Esophagus (tissue), 2 donors: ENCODE results near the gene CCDC60. TPM values are rescaled to one million over a fixed set of nuclear protein-coding genes. Genes with fewer than 3 reads are reported as not detected.

Experiments used
- H3K27ac ChIP-seq, 2 donors: one replicate each; pipeline ENCODE4 v1.5.1; 2013; ENCODE audit warnings: low read depth in 2 of 2, mild to moderate bottlenecking in 2 of 2, inconsistent platforms in 1 of 2, low read length in 1 of 2, moderate library complexity in 1 of 2
- H3K27me3 ChIP-seq, 2 donors: one replicate each; pipeline ENCODE4 v1.6.1; 2013; ENCODE audit warnings: low read length in 2 of 2, control low read depth in 1 of 2, mild to moderate bottlenecking in 1 of 2; ENCODE audit not compliant: insufficient read depth in 2 of 2, control insufficient read depth in 1 of 2
- H3K36me3 ChIP-seq, 2 donors: one replicate each; pipeline ENCODE4 v1.6.1; 2013; ENCODE audit warnings: low read length in 1 of 2; ENCODE audit not compliant: control insufficient read depth in 2 of 2, insufficient read depth in 2 of 2
- H3K4me1 ChIP-seq, 2 donors: one replicate each; pipeline ENCODE4 v1.6.1; 2013; ENCODE audit warnings: low read length in 1 of 2; ENCODE audit not compliant: control insufficient read depth in 2 of 2, insufficient read depth in 2 of 2
- H3K4me3 ChIP-seq, 2 donors: one replicate each; pipeline ENCODE4 v1.5.1; 2013; ENCODE audit warnings: low read length in 2 of 2, mild to moderate bottlenecking in 2 of 2, low read depth in 1 of 2, moderate library complexity in 1 of 2
- H3K9me3 ChIP-seq, 2 donors: one replicate each; pipeline ENCODE4 v1.6.1; 2013; ENCODE audit warnings: mild to moderate bottlenecking in 2 of 2, low read depth in 1 of 2, low read length in 1 of 2, moderate library complexity in 1 of 2; ENCODE audit not compliant: control insufficient read depth in 2 of 2, insufficient read depth in 1 of 2
- WGBS, 2 donors: extraction: QIAGEN DNeasy Blood & Tissue Kit; methylation state at CpG; one replicate each; pipeline ENCODE4 v1.1.7; 2013; 5-methylcytosine and 5-hydroxymethylcytosine counted together
- polyA plus RNA-seq, 2 donors: library from polyadenylated mRNA; stranded (reverse); fragments of 200-250 nt; gene quantifications; one replicate each; pipeline ENCODE4 v1.2.3, GENCODE V29; 2013
- donor health status: healthy with polysubstance abuse.
- donor health status: Bipolar disorder and iron deficiency.

CCDC60 gene
- polyA plus RNA-seq, 2 donors = 0.53 to 1.4 TPM

DNA sequence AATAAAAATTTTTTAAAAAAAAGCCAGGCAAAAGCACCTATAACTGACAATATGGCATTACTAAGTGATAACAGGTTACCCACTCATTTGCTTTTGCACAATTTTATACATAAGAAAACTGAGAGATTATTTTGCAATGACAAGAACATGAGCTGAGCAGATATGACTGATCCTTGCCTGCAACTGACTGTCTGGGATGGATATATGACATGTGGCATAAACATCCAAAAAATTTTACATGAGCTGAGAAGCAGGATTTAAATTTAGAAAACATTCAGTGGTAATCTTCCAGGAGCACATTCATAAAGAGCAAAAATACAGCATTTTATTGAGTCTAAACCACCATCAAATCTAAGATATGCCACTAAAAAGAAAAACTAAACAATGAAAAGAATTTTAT is 133.8 kb downstream of the CCDC60 start:
- no peaks in the 10 kb centered on the region for H3K4me1 ChIP-seq
- no peaks in the 10 kb centered on the region for H3K9me3 ChIP-seq
- H3K27me3 ChIP-seq = no peaks in the 10 kb centered on the region
- H3K4me3 ChIP-seq = no peak overlapping the region
- H3K27ac ChIP-seq = no peak overlapping the region
- H3K36me3 ChIP-seq = no peaks in the 10 kb centered on the region

DNA sequence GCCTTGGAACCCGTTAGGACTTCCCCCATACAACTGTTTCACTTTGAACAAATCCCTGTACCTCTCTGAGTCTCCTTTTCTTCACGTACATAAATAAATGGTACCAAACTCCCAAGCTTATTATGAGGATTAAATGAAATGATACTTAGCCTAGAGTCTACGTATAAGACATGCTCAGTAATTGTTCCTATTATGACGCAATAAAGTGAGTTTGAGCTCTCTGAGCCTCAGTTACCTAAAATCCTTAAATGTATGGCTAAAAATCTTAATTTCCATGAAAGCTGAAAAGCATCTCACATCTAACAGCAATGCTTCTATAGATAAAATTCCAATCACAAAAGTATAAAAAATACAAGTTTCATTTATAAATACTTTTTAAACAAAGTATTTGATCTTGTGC is 141.1 kb downstream of the CCDC60 start:
- no peak overlapping the region for H3K27ac ChIP-seq
- H3K36me3 ChIP-seq = no peaks in the 10 kb centered on the region
- H3K4me1 ChIP-seq = no peaks in the 10 kb centered on the region
- H3K27me3 ChIP-seq = no peaks in the 10 kb centered on the region
- H3K9me3 ChIP-seq = peaks cover 3% of the 10 kb centered on the region in 2 donors
- 78 to 79% methylated on average over 4 of the region's 4 CpGs for WGBS, 2 donors
- H3K4me3 ChIP-seq = no peak overlapping the region

DNA sequence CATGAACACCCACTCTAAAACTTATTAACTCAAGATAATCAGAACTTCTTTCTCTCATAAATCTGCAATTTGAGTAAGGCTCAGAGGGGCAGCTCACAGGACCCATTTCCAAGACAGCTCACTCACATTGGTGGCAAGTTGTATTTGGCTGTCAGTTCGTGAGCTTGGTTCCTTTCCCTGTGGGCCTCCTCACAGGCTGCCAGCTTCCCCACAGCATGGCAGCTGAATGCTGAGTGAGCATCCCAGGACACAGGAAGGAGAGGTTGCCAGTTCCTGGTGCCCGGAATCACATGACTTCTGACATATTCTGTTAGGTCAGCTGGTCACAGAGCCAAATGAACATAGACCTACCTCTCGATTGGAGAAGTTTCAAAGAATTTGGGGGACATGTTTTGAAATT is 142.4 kb downstream of the CCDC60 start:
- Histone ChIP-seq H3K9me3 (peaks cover 3% of the 10 kb centered on the region in 2 donors), H3K4me1 (no peaks in the 10 kb centered on the region), H3K4me3 (no peak overlapping the region), H3K36me3 (no peaks in the 10 kb centered on the region), H3K27ac (no peak overlapping the region), H3K27me3 (no peaks in the 10 kb centered on the region)
- 77 to 84% methylated on average over 3 of the region's 3 CpGs for WGBS, 2 donors

DNA sequence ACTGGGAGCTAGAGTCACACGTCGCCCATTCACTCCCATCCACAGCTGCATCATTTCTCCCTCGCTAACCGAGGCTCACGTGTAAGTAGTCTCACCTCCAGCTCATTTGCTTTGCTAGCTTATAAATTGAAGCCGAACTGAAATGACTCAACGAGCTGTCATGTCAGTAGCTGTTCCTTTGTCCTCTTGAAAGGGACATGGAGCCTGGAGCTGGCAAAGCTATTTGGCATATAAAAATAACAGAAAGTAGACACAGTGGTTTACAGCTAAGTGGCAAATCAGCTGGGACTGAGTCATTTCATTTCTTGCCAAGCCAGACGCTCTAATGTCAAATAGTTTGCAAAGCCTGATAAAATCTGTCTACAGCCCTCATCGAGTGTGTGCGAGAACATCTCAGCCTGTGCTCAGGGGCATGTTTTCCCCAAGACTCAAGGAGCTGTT is 144.6 kb downstream of the CCDC60 start:
- peaks cover 3% of the 10 kb centered on the region in 2 donors for H3K9me3 ChIP-seq
- no peaks in the 10 kb centered on the region for H3K4me1 ChIP-seq
- no peaks in the 10 kb centered on the region for H3K27me3 ChIP-seq
- no peaks in the 10 kb centered on the region for H3K36me3 ChIP-seq
- WGBS, 2 donors = 57 to 69% methylated on average over 10 of the region's 10 CpGs
- no peak overlapping the region for H3K27ac ChIP-seq
- no peak overlapping the region for H3K4me3 ChIP-seq

DNA sequence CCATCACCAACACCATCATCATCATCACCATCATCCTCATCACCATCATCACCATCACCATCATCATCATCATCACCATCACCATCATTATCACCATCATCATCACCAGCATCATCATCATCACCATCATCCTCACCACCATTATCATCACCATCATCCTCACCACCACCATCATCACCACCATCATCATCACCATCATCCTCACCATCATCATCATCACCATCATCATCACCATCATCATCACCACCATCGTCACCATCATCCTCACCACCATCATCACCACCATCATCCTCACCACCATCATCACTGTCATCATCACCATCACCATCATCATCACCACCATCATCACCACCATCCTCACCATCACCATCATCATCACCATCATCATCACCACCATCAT is 146.0 kb downstream of the CCDC60 start:
- no peaks in the 10 kb centered on the region for H3K27me3 ChIP-seq
- H3K4me1 ChIP-seq = no peaks in the 10 kb centered on the region
- 91 to 97% methylated on average over 1 of the region's 1 CpG for WGBS, 2 donors
- H3K27ac ChIP-seq = no peak overlapping the region
- no peaks in the 10 kb centered on the region for H3K36me3 ChIP-seq
- peaks cover 3% of the 10 kb centered on the region in 2 donors for H3K9me3 ChIP-seq
- no peak overlapping the region for H3K4me3 ChIP-seq

DNA sequence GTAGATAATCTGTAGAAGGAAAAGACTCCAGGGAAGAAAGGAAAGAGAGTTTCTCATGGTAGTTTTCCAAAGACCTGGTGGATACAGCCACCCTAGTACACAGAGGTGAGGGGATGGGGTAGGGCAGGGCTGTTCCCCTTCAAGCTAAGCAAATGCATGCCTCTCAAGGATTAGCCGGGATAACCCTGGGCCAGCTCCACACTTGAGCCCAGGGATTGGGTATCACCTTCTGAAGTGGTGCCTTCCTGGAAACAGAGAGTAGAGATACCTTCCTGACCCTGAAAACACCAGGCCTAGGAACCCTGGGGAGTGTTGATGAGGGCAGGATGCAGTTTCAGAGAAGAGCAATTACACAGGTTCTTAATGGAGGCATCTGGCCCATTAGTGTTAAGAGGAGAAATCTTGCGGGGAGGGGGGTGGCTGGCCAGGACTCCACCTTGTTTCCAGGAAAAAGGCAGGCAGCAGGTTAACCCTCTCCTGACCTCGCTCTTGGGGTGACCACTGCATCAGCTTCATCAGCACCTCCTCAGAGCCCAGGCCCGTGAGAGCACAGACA is 152.1 kb downstream of the CCDC60 start:
- no peaks in the 10 kb centered on the region for H3K9me3 ChIP-seq
- H3K4me3 ChIP-seq = no peak overlapping the region
- WGBS, 2 donors = 32 to 38% methylated on average over 4 of the region's 4 CpGs

DNA sequence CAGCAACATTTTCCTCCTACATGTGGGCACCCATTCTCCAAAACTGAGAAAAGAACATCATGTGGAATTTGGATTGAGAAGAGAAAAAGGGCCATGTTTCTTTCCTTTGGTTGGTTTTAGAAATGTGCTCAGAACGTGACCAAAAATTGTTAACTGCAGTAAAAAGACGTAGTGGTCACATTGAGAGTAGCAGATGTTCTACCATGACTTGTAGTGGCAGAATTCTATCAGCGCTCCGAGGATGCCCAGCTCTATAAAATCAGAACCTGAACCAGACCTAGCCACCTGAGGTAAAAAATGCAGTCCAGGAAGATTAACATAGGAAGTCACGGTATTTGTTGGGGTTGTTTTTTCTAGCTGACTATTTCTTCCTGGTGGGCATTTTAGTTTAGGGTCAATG is 157.3 kb downstream of the CCDC60 start:
- H3K9me3 ChIP-seq = no peaks in the 10 kb centered on the region
- WGBS, 2 donors = 92 to 93% methylated on average over 5 of the region's 5 CpGs
- H3K27me3 ChIP-seq = peaks cover 0 to 4% of the 10 kb centered on the region in 2 donors

More for the DNA sequence above, 152.1 kb downstream of the CCDC60 start:
- no peaks in the 10 kb centered on the region for H3K36me3 ChIP-seq
- H3K4me1 ChIP-seq = no peaks in the 10 kb centered on the region
- no peaks in the 10 kb centered on the region for H3K27me3 ChIP-seq
- H3K27ac ChIP-seq = no peak overlapping the region

DNA sequence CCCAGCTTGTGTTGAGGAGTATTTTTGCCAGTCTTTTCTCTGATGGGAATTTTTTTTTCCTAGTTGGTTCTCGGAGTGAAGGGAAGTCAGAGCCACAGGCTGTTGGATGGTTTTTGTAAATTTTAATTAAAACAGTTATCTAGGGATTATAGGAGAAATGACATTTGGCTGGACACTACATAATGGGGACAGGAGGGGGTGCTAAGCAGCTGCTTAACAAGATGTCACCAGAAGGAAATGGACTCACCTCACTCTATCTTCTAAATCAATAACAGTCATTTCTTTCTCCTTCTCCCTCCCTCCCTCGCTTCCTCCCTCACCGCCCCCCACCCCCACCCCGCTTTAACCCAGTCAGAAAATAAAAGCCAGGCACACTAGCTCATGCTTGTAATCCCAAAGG is 165.7 kb downstream of the CCDC60 start:
- Histone ChIP-seq H3K27ac (no peak overlapping the region), H3K36me3 (no peaks in the 10 kb centered on the region), H3K9me3 (no peaks in the 10 kb centered on the region), H3K4me3 (no peak overlapping the region), H3K27me3 (peaks cover 0 to 4% of the 10 kb centered on the region in 2 donors), H3K4me1 (no peaks in the 10 kb centered on the region)
- WGBS, 2 donors = 78 to 80% methylated on average over 4 of the region's 4 CpGs

More for the DNA sequence above, 157.3 kb downstream of the CCDC60 start:
- H3K4me3 ChIP-seq = no peak overlapping the region
- H3K4me1 ChIP-seq = no peaks in the 10 kb centered on the region
- no peaks in the 10 kb centered on the region for H3K36me3 ChIP-seq
- no peak overlapping the region for H3K27ac ChIP-seq

DNA sequence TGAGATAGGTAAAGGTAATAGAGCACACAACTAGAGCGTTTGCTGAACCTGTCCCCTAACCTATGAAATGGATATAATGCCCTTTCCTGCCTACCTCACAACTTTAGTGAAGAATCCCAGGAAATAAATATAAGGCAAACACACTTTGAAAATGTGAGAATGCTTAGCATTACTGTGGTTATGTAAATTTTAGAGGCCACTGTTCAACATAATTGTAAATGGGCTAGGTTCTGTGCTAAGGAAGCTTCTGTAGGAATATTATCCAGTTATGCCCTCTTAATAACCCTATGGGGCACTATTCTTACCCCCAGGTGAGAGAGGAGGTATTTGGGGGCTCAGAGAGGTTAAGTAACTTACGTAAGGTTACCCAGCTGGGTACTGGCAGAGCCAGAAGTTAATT is 166.5 kb downstream of the CCDC60 start:
- 75 to 82% methylated on average over 2 of the region's 2 CpGs for WGBS, 2 donors
- no peak overlapping the region for H3K4me3 ChIP-seq
- H3K27me3 ChIP-seq = peaks cover 0 to 2% of the 10 kb centered on the region in 2 donors
- no peaks in the 10 kb centered on the region for H3K36me3 ChIP-seq
- H3K27ac ChIP-seq = no peak overlapping the region
- H3K9me3 ChIP-seq = no peaks in the 10 kb centered on the region
- H3K4me1 ChIP-seq = no peaks in the 10 kb centered on the region

DNA sequence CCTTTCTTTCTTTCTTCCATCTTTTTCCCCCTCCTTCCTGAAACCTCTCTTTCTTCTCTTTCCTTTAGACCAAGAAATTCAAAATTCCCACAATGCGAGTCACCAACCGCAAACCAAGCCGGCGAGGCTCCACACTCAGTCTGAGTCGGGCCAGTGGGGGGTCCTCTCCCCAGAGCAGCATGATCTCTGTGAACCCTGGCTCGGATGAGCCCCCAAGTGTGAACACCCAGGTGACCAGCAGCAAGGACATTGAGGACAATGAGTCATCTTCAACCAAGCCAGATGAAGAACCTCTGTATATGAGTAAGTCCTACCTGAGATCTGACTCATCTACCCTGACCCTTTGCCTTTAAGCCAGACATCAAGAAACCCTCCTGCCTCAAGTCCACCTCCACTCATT is 170.5 kb downstream of the CCDC60 start:
- H3K27ac ChIP-seq = no peak overlapping the region
- no peaks in the 10 kb centered on the region for H3K4me1 ChIP-seq
- no peaks in the 10 kb centered on the region for H3K9me3 ChIP-seq
- no peaks in the 10 kb centered on the region for H3K27me3 ChIP-seq
- 84 to 85% methylated on average over 6 of the region's 6 CpGs for WGBS, 2 donors
- H3K36me3 ChIP-seq = no peaks in the 10 kb centered on the region
- no peak overlapping the region for H3K4me3 ChIP-seq
